ENCODE data around the gene SPI1.

DNA sequence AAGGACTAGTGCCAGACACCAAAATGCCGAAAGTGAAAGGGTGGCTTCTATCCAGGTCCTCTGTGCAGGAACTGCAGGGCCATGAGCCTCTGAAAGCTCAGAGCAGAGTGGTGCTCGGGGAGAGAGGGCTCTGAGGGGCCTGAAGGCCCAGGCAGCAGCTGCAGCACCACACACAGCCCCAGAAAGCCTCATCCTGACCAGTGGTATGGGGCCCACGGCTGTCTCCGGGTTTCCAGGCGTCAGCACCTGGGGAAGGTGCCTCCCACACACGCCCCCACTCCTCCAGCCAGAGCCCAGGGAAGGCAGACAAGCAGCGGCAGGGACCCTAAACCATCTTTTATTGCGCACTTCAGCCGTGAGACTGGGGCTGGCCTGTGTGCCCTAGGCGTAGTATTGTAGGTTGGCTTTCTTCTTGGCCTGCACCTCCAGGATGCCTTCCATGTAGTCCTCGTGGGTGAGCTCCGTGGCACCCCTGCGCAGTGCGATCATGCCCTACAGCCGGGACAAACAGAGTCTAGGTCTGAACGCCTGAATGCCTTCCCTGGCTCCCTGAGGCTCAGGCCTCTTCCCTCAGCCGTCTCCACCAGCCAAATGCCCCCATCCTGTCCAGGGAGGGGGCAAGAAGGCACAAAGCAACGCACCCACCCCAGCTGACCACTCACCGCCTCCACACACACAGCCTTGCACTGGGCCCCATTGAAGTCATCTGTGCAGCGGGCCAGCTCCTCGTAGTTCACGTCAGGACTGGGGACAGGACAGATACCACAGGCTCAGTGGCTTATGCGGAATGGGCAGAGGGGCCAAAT is 40.3 kb upstream of the SPI1 start:
- no peak for TF ChIP-seq CTCF (conservative IDR thresholded peaks at IDR 0.05)
- TF ChIP-seq ZFX (IDR thresholded peaks at IDR 0.05): no peak

All from C4-2B (cell line).